Karpas-422 (cell line): Measurements from ENCODE around the gene FMN1. TPM values are rescaled to one million over a fixed set of nuclear protein-coding genes. Genes with fewer than 3 reads are reported as not detected.

Source experiments
- DNase-seq: peaks from one replicate; pipeline ENCODE4 v3.0.0-alpha.2; 2015
- H2AFZ ChIP-seq: fragments of 200-600 bp; sonication (generic); 2 replicates; pipeline ENCODE4 v1.6.1; 2014; ENCODE audit warnings: antibody characterized with exemption, low read length, mixed read lengths
- H3K27ac ChIP-seq: fragments of 200-600 bp; sonication (generic); 2 replicates; pipeline ENCODE4 v1.5.1; 2014; ENCODE audit warnings: mild to moderate bottlenecking, low read length, moderate library complexity
- H3K27me3 ChIP-seq: fragments of 200-600 bp; sonication (generic); 2 replicates; pipeline ENCODE4 v1.6.1; 2014; ENCODE audit warnings: low read length, mixed read lengths
- H3K36me3 ChIP-seq: fragments of 200-600 bp; sonication (generic); 2 replicates; pipeline ENCODE4 v1.6.1; 2014; ENCODE audit warnings: low read length, mixed read lengths; ENCODE audit not compliant: insufficient read depth
- H3K4me1 ChIP-seq: fragments of 200-600 bp; sonication (generic); 2 replicates; pipeline ENCODE4 v1.6.1; 2014; ENCODE audit warnings: mild to moderate bottlenecking, low read length, mixed read lengths
- H3K4me2 ChIP-seq: fragments of 200-600 bp; sonication (generic); 2 replicates; pipeline ENCODE4 v1.6.1; 2014; ENCODE audit warnings: low read length, low read depth, mild to moderate bottlenecking; ENCODE audit not compliant: poor library complexity, severe bottlenecking
- H3K4me3 ChIP-seq: fragments of 200-600 bp; sonication (generic); 2 replicates; pipeline ENCODE4 v1.5.1; 2014; ENCODE audit warnings: mild to moderate bottlenecking, antibody characterized with exemption, low read length, mixed read lengths
- H3K79me2 ChIP-seq: fragments of 200-600 bp; sonication (generic); 2 replicates; pipeline ENCODE4 v1.6.1; 2014; ENCODE audit warnings: mild to moderate bottlenecking, low read length, mixed read lengths
- H3K9ac ChIP-seq: fragments of 200-600 bp; sonication (generic); 2 replicates; pipeline ENCODE4 v1.6.0; 2014; ENCODE audit warnings: low read length
- H3K9me2 ChIP-seq: fragments of 200-600 bp; sonication (generic), shearing (Covaris generic); replicated peaks from 2 replicates; pipeline ENCODE4 v1.6.0; 2014; ENCODE audit warnings: mild to moderate bottlenecking, low read length, moderate library complexity; ENCODE audit not compliant: insufficient read depth
- H3K9me3 ChIP-seq: fragments of 300-700, 200-600 bp; sonication (generic); 2 replicates; pipeline ENCODE4 v1.6.1; 2014; ENCODE audit warnings: low read length, mixed read lengths
- H4K20me1 ChIP-seq: fragments of 200-600 bp; sonication (generic); 2 replicates; pipeline ENCODE4 v1.6.1; 2014; ENCODE audit warnings: mild to moderate bottlenecking, antibody characterized with exemption, low read length, low read depth; ENCODE audit not compliant: insufficient read depth
- total RNA-seq: library from RNA; depleted of rRNA; stranded (reverse); fragments of >200 nt; shearing (Covaris generic); gene quantifications from 2 replicates; pipeline ENCODE4 v1.2.3, GENCODE V29; 2014; ENCODE audit warnings: low replicate concordance

Gene FMN1
- total RNA-seq, 1 experiment from 2014 or later, result 1.1 TPM

GRCh38 chr15:32994810-32995424 is 199.6 kb downstream of the FMN1 start:
- H4K20me1 ChIP-seq, result no peaks in the 10 kb centered on the region
- H3K4me3 ChIP-seq, result no peak overlapping the region
- no peaks in the 10 kb centered on the region for H3K4me1 ChIP-seq
- H3K36me3 ChIP-seq, result no peaks in the 10 kb centered on the region
- peak; percentile 73 for DNase-seq
- H3K27me3 ChIP-seq, result no peaks in the 10 kb centered on the region
- H3K79me2 ChIP-seq, result no peaks in the 10 kb centered on the region
- no peak overlapping the region for H3K27ac ChIP-seq
- no peak overlapping the region for H3K4me2 ChIP-seq
- H3K9ac ChIP-seq, result no peak overlapping the region
- no peaks in the 10 kb centered on the region for H3K9me2 ChIP-seq
- H3K9me3 ChIP-seq, result no peaks in the 10 kb centered on the region
- H2AFZ ChIP-seq, result no peak overlapping the region

- Histone ChIP-seq H3K36me3 (no peaks in the 10 kb centered on the region), H3K9me2 (no peaks in the 10 kb centered on the region), H3K79me2 (no peaks in the 10 kb centered on the region), H4K20me1 (no peaks in the 10 kb centered on the region), H3K4me2 (no peak overlapping the region), H3K27me3 (no peaks in the 10 kb centered on the region), H3K4me1 (no peaks in the 10 kb centered on the region), H3K27ac (no peak overlapping the region), H3K9me3 (no peaks in the 10 kb centered on the region), H2AFZ (no peak overlapping the region), H3K4me3 (no peak overlapping the region), H3K9ac (no peak overlapping the region)
- DNase-seq, result no peak
Measured at GRCh38 chr15:32993285-32993684, 201.2 kb downstream of the FMN1 start.

GRCh38 chr15:32991619-32992111 is 202.8 kb downstream of the FMN1 start:
- Histone ChIP-seq H3K9me3 (no peaks in the 10 kb centered on the region), H3K79me2 (no peaks in the 10 kb centered on the region), H3K4me1 (no peaks in the 10 kb centered on the region), H2AFZ (no peak overlapping the region), H3K9ac (no peak overlapping the region), H4K20me1 (no peaks in the 10 kb centered on the region), H3K27ac (no peak overlapping the region), H3K4me3 (no peak overlapping the region), H3K27me3 (no peaks in the 10 kb centered on the region), H3K4me2 (no peak overlapping the region), H3K36me3 (no peaks in the 10 kb centered on the region), H3K9me2 (no peaks in the 10 kb centered on the region)
- no peak for DNase-seq

- H3K36me3 ChIP-seq, result no peaks in the 10 kb centered on the region
- DNase-seq, result no peak
- H3K27ac ChIP-seq, result no peak overlapping the region
- no peaks in the 10 kb centered on the region for H3K27me3 ChIP-seq
- H4K20me1 ChIP-seq, result no peaks in the 10 kb centered on the region
- H3K79me2 ChIP-seq, result no peaks in the 10 kb centered on the region
- no peaks in the 10 kb centered on the region for H3K4me1 ChIP-seq
- H3K4me3 ChIP-seq, result no peak overlapping the region
- no peak overlapping the region for H3K4me2 ChIP-seq
- H3K9me3 ChIP-seq, result no peaks in the 10 kb centered on the region
- H2AFZ ChIP-seq, result no peak overlapping the region
- no peak overlapping the region for H3K9ac ChIP-seq
- H3K9me2 ChIP-seq, result no peaks in the 10 kb centered on the region
Measured at GRCh38 chr15:32990071-32990470, 204.4 kb downstream of the FMN1 start.

GRCh38 chr15:32987067-32987466 is 207.4 kb downstream of the FMN1 start:
- Histone ChIP-seq H3K79me2 (no peaks in the 10 kb centered on the region), H4K20me1 (no peaks in the 10 kb centered on the region), H3K9ac (no peak overlapping the region), H3K27me3 (no peaks in the 10 kb centered on the region), H3K4me3 (no peak overlapping the region), H3K9me2 (no peaks in the 10 kb centered on the region), H3K4me1 (no peaks in the 10 kb centered on the region), H3K9me3 (no peaks in the 10 kb centered on the region), H3K4me2 (no peak overlapping the region), H2AFZ (no peak overlapping the region), H3K27ac (no peak overlapping the region), H3K36me3 (no peaks in the 10 kb centered on the region)
- DNase-seq, result no peak

- no peak overlapping the region for H3K27ac ChIP-seq
Measured at GRCh38 chr15:32986147-32986546, 208.4 kb downstream of the FMN1 start.

GRCh38 chr15:32983679-32984078 is 210.8 kb downstream of the FMN1 start:
- DNase-seq, result no peak
- Histone ChIP-seq H3K4me1 (no peaks in the 10 kb centered on the region), H3K4me2 (no peak overlapping the region), H3K9me2 (no peaks in the 10 kb centered on the region), H2AFZ (no peak overlapping the region), H3K9me3 (no peaks in the 10 kb centered on the region), H3K79me2 (no peaks in the 10 kb centered on the region), H3K4me3 (no peak overlapping the region), H3K9ac (no peak overlapping the region), H3K27ac (no peak overlapping the region), H4K20me1 (no peaks in the 10 kb centered on the region), H3K36me3 (no peaks in the 10 kb centered on the region), H3K27me3 (no peaks in the 10 kb centered on the region)

More at GRCh38 chr15:32986147-32986546, 208.4 kb downstream of the FMN1 start:
- no peaks in the 10 kb centered on the region for H3K27me3 ChIP-seq
- no peaks in the 10 kb centered on the region for H3K9me3 ChIP-seq
- H3K79me2 ChIP-seq, result no peaks in the 10 kb centered on the region
- H3K9ac ChIP-seq, result no peak overlapping the region
- no peaks in the 10 kb centered on the region for H3K4me1 ChIP-seq
- no peaks in the 10 kb centered on the region for H4K20me1 ChIP-seq
- H3K4me2 ChIP-seq, result no peak overlapping the region
- H2AFZ ChIP-seq, result no peak overlapping the region
- H3K4me3 ChIP-seq, result no peak overlapping the region
- no peaks in the 10 kb centered on the region for H3K36me3 ChIP-seq
- no peak for DNase-seq
- no peaks in the 10 kb centered on the region for H3K9me2 ChIP-seq

- Histone ChIP-seq H3K4me3 (no peak overlapping the region), H3K9me3 (no peaks in the 10 kb centered on the region), H3K4me1 (no peaks in the 10 kb centered on the region), H3K9me2 (no peaks in the 10 kb centered on the region), H2AFZ (no peak overlapping the region), H3K4me2 (no peak overlapping the region), H3K27me3 (no peaks in the 10 kb centered on the region), H3K27ac (no peak overlapping the region), H4K20me1 (no peaks in the 10 kb centered on the region), H3K79me2 (no peaks in the 10 kb centered on the region), H3K36me3 (no peaks in the 10 kb centered on the region), H3K9ac (no peak overlapping the region)
- DNase-seq, result no peak
Measured at GRCh38 chr15:32982001-32982400, 212.5 kb downstream of the FMN1 start.
